NK-92 (cell line): ENCODE results near the gene KPNA5.
"Not testable (repeated sequence)": the region's sequence is repeated elsewhere in the genome, so short reads cannot be mapped to it uniquely, and the experiment has no call there.

ENCODE experiments used
- DNase-seq: peaks from one replicate; lab custom pipeline; 2025; ENCODE audit not compliant: unreplicated experiment; lab: John Stamatoyannopoulos, UW

KPNA5 gene

DNA sequence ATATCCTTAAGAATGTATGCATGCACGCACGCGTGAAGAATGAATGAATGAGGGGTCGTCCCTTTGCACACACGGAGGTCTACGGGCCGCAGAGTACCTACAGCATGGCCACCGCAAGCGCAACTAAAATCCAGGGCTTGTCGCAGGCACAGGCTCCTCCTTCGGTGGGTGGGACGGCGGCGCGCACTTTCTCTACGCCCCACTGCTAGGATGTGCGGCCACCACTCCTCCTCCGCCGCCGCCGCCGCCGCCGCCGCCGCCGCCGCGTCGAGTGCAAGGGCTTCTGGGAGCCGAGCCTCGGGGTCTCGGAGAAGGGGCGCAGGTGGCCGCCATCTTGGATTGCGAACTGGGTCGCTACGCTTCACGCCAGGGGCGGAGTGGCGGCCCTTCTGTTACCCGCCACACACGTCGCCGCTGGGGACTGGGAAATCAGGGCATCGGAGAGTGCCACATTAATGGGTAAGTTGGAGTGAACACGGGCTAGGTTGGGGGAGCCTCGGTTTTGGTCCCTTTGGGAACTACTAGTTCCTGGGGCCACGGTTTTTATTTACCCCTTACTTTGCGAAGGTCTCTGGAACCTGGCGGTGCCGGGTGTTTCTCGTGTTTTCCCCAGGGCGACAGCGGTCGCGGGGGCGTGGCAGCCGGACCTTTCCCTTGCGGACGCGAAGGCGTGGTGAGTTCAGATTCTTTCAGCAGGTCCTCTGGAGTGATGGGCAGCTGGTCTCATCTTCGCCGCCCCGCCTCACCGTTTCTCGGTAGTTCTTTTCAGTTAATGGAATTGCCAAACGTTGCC lies at the start of gene KPNA5:
TSS of gene KPNA5 (plus strand) at position 332 of the 793 bp plus-strand sequence. CDS start at position 456, 124 bp downstream.
- peak; percentile 53 for DNase-seq

DNA sequence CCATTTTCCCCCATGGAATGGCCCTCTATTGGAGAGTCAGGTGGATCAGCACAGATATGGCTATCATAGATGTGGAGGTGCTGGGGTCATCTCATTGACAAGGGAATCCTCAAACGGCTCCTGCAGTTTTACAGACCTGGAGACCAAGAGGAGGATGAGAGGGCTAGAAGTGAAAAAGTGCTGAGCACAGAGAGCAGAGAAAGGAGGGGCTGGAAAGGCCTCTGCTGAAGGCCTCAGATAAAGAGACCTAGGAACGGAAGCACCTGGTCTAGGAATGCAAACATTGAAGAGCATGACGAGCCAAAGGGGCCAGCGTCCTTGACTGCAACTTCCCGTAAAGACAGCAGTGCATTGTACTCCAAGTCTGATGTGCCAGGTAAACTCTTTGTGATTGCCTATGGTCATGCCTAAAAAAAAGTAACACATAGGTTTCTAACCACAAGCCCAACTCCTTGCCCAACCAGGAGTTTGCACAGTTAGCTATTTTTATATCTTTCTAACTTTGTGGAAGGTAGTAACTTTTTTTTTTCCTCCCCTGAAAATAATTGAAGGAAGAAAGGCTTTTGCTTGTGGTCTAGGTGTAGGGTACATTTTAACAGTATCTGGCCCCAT lies 49.5 kb upstream of the KPNA5 start:
- DNase-seq = no peak

DNA sequence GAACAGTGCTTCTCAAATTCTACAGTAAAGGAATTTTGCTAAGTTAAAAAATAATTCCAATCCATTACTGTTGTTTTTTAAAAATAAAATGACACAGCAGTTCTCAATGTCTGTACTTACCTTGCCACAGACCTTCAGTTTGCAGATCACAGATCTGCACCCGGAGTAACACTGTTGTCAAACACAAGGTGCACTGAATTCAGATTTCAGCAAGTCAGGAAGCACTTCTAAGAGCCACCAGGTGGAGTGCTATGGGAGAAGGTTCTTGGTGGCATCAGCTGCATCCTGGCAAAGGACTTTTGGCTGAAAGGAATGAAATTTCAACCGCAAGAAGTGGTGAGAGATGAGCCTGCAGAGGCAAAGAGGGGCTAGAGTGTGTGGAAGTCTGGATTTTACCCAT lies 47.3 kb upstream of the KPNA5 start:
- no peak for DNase-seq

DNA sequence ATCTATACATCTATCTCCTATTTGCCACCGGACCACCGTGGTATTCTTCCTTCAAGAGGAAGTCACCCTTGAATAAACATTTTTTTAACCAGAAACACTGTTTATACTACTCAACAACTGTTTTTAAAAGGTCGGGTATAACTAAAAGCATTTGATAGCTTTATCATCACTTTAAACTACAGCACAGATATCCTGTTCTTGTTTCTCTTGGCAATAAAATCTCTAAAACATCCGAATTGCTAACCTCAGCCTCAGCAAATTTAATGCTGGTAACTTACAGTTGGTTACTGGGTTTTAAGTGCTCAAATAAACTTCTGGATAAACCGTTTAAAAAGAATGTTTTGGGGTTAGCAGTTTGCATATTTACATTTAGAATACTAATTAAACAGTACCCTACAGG lies 32.9 kb upstream of the KPNA5 start:
- no peak for DNase-seq

DNA sequence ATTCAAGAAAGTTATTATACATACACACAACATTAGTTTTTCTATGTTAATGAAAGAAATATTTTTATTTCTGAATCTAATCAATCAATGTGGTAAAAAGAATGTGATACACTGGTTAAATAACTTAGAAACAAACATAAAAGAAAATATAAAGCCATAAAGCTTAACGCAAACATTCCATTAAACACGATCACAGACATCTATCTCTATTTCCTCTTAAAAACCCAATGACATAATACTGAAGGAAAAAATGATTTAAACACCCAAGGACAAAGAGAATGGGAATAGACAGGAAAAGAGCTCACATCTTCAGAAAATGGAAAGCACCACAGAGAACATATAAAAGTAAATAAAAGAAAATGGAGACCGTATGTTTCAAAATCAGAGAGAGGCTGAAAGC lies 31.9 kb upstream of the KPNA5 start:
- no peak for DNase-seq

DNA sequence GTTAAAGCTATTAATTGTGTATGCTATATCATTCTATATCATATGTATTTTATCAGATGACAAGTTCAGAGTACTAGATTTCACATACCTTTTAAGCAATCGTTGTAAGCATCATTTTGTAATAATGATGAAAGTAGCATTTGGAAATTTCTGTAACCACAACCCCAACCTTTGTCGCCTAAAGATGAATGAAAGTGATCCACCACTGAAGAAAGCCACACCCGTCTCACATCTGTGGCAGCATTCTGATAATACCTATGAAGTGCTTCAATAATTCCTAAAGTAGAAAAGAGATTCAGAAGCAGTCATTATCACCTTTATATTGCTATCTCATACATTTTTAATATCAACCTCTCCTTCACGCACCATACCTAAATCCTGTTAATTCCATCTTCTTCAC lies 29.1 kb upstream of the KPNA5 start:
- DNase-seq = no peak

DNA sequence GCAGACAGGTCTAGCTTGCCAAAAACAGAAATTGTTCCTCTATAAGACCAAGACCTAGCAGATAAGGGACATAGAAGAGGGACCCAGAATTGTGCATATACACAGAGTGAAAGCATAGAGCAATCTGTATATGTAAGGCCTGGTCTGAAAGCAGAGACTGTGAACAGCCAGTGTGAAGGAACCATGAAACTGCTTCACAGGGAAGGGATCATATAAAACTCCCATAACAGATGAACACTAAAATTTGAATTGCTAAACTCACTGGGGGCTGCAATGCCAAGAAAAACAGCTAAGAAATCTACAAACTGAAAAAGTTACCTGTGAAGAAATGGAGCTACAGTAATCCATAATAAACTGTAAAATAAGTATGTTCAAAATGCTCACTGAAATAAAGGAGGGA lies 19.4 kb upstream of the KPNA5 start:
- no peak for DNase-seq

DNA sequence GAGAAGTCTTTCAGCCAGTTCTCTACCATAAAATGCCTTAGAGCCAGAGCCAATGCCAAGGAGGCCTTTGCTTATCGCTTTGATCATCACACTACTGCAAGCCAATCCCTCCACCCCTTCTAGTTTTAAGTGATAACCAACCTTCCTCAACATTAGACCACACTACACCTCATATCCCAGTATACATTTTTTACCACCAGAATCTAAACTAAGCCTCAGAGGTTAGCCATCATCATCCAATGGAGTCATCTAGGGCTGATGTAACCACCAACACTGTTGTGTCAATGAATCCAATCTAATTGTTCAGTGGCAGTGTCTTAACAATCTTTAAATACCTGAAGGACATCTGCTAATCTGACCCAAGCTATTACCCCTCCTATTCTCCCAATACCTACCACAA lies 18.8 kb upstream of the KPNA5 start:
- no peak for DNase-seq

DNA sequence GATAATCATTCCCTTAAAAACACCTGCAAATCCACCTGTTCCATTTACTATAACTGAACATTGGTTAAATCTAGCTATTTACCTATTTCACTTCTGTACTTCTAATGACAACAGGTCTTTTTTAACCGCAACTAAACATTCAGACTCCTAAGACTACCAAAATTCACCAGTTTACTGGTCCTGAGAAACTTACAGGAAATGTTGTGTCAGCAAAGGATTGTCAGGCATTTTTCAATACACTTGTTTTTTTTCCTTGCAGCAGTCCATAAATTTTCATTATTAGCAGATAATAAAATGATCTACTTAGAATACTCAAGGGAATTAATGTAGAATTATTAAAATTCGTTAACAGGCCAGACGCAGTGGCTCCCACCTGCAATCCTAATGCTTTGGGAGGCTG lies 17.7 kb upstream of the KPNA5 start:
- no peak for DNase-seq

DNA sequence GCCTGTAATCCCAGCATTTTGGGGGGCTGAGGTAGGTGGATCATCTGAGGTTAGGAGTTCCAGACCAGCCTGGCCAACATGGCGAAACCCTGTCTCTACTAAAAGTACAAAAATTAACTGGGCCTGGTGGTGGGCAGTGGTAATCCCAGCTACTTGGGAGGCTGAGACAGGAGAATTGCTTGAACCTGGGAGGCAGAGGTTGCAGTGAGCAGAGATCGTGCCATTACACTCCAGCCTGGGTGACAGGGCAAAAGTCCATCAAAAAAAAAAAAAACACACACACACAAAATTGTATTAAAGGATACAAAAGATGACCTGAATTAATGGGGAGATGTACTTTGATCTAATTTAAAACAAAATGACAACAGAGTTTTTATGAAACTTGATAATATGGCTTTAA lies 16.8 kb upstream of the KPNA5 start:
- not testable (repeated sequence) for DNase-seq

DNA sequence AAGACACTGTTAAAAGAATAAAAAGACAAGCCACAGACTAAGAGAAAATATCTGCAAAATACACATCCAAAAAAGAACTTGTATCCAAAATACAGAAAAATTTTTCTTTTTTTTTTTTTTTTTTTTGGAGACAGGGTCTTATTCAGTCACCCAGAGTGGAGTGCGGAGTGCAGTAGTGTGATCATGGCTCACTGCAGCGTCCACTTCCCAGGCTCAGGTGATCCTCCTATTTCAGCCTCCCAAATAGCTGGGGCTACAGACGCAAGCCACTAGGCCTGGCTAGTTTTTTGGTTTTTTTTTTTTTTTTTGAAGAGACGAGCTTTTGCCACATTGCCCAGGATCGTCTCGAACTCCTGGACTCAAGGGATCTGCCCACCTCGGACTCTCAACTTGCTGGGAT lies 15.5 kb upstream of the KPNA5 start:
- no peak for DNase-seq

DNA sequence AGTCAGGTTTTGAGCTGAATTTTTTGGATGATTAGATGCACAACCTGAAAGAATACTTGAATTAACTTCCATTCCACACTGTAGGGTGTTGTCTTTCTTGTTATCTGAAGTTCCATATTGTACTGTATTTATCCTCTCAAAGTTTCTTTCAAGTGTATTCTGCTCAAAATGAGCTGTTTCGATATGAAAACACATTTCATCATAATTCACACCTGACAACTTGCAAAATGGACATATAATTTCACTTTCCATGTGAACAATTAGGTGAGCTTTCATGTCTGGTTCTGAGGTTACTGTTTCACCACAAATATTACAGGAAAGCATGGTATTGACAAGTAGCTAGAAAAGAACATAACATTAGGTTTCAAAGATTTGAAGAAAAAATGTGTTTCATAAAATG lies 14.1 kb upstream of the KPNA5 start:
- no peak for DNase-seq

DNA sequence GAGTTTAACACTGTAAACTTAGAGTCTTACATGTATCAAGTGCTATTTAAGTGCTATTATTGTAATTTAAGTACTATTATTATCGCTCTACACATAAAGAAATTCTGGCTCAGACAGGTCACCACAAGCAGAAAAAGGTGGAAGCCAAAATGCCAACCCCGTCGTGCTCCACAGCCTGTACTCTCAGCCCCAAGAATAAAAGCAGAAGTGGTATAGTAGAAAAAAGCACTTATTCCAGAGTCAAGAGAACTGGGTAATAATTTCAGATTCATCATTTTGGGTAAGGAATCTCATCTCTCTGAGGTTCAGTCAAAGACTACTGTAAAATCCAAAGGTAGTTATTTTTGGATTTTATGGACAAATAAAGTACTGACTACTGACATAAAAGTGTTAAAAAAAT lies 13.4 kb upstream of the KPNA5 start:
- no peak for DNase-seq

DNA sequence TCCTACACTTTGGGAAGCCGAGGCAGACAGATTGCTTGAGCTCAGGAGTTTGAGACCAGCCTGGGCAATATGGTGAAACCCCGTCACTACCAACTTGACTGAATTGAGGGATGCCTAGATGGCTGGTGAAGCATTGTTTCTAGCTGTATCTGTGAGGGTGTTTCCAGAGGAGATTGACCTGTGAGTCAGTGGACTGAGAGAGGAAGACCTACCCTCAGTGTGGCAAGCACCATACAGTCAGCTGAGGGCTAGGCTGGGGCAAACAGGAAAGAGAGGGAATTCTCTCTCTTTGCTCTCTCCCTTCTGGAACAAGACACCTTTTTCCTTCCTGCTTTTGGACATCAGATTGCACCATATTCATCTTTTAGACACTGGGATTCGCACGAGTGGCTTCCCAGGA lies 8.7 kb upstream of the KPNA5 start:
- no peak for DNase-seq

DNA sequence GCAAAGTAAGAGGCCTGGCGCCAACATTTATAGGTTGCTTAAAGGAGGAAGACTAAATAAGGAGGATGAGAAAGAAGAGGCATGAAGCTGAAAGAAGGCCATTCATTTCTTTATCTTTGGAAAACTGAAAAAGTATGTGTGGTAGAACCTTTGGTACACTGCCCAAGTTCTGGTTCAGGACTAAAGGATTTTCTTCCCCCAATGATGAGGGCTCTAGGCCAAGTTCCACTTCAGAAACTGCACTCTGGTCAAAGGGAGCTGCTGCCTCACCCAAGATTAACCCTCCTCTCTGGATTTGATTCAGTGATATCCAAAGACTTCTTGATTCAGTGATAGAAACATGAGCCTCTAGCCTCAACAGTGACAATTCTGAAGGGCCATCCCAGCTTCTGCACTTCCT lies 5.0 kb upstream of the KPNA5 start:
- DNase-seq = no peak

DNA sequence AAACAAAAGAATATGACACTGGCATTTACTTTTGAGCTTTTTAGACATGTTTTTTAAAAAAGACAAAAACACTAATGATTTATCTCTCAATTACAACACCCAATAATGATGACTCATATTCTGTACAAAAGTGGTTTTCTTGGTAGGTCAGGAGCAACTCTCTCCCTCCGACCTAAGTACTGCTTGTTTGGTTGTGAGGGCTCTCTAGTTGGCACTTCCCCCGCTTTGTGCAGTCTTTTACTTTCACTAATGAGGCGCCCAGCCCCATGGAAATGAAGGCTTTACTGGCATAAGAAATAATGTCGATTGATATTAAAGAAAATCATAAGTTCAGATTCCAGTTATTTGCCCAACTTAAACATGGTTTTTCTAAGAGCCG lies 1.3 kb downstream of the KPNA5 start:
- no peak for DNase-seq

DNA sequence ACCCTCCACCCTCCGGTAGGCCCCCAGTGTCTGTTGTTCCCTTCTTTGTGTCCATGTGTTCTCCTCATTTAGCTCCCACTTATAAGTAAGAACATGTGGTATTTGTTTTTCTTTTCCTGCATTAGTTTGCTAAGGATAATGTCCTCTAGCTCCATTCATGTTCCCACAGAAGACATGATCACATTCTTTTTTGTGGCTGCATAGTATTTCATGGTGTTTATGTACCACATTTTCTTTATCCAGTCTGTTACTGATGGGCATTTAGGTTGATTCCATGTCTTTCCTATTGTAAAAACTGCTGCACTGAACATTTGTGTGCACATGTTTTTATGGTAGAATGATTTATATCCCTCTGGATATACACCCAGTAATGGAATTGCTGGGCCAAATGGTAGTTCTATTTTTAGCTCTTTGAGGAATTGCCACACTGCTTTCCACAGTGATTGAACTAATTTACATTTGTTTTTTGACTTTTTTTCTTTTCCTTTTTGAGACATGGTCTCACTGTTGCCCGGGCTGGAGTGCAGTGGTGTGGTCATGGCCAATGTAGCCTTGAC lies 4.5 kb downstream of the KPNA5 start:
- DNase-seq = no peak

DNA sequence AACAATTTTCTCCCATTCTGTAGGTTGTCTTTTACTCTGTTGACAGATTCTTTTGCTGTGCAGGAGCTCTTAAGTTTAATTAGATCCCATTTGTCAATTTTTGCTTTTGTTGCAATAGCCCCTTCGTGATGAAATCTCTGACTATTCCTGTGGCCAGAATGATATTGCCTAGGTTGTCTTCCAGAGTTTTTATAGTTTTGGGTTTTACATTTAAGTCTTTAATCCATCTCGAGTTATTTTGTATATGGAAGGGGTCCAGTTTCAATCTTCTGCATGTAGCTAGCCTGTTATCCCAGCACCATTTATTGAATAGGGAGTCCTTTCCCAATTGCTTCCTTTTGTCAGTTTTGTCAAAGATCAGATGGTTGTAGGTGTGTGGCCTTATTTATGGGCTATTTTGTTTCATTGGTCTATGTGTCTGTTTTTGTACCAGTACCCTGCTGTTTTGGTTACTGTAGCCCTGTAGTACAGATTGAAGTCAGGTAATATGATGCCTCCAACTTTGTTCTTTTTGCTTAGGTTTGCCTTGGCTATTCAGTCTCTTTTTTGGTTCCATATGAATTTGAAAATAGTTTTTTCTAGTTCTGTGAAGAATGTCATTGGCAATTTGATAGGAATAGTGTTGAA lies 5.6 kb downstream of the KPNA5 start:
- not testable (repeated sequence) for DNase-seq

DNA sequence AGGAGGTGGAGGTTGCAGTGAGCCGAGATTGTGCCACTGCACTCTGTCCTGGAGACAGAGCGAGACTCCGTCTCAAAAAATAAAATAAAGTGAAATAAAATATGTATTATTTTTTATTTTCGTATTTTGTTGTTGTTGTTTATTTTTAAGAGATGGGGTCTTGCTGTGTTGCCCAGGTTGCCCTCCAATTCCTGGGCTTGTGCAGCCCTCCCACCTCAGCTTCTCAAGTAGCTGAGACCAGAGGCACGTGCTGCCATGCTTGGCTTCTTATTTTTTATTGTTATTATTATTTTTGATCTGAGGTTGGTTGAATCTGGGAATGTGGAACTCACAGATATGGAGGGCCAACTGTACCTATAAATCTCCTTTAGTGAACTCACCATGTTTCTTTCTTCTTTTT lies 10.1 kb downstream of the KPNA5 start:
- DNase-seq = no peak

DNA sequence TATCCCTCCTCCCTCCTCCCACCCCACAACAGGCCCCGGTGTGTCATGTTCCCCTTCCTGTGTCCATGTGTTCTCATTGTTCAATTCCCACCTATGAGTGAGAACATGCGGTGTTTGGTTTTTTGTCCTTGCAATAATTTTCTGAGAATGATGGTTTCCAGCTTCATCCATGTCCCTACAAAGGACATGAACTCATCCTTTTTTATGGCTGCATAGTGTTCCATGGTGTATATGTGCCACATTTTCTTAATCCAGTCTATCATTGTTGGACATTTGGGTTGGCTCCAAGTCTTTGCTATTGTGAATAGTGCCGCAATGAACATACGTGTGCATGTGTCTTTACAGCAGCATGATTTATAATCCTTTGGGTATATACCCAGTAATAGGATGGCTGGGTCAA lies 11.9 kb downstream of the KPNA5 start:
- DNase-seq = not testable (repeated sequence)

DNA sequence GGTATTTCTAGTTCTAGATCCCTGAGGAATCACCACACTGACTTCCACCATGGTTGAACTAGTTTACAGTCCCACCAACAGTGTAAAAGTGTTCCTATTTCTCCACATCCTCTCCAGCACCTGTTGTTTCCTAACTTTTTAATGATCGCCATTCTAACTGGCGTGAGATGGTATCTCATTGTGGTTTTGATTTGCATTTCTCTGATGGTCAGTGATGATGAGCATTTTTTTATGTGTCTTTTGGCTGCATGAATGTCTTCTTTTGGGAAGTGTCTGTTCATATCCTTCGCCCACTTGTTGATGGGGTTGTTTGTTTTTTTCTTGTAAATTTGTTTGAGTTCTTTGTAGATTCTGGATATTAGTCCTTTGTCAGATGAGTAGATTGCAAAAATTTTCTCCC lies 12.3 kb downstream of the KPNA5 start:
- DNase-seq = not testable (repeated sequence)

DNA sequence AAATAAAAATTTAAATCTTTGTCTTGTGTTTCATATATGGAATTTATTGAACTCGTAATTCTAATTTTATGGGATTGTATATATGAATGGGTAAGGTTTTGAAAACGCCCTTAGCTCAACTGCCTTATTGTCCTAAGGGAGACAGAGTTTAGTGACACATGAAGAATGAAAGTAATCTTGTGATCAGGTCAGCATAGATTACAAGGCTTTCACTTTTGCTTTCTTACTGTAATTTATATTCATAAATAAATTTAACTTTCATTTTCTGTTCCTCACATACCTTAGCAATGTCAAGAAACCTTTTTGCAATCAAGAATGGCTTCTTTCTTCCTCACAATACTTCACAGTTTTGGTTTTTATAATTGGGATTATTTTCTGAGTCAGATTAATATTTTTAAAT lies 14.4 kb downstream of the KPNA5 start:
- DNase-seq = no peak
